Naive thymus-derived CD8-positive, alpha-beta T cell (primary cell): ENCODE data around the gene TRNT1. TPM values are rescaled to one million over a fixed set of nuclear protein-coding genes. Genes with fewer than 3 reads are reported as not detected.

Source experiments
- ATAC-seq, 2 donors: fragments of 150-1000 bp; cut with Tn5 transposase in 1 of 2; sonication (Bioruptor Pico), chemical (Tn5 transposase) in 1 of 2; 1 replicate in 1 of 2; 2 replicates in 1 of 2; pipeline ENCODE4 v1.10.0; 2021; ENCODE audit warnings: mild to moderate bottlenecking in 2 of 2, moderate library complexity in 2 of 2
- POLR2A ChIA-PET: fragments of 350-600 bp; sonication (Branson Sonifier 250); formaldehyde crosslinking; loops from one replicate; lab custom pipeline; 2021; ENCODE audit warnings: antibody characterized with exemption; lab: Charles Lee
- DNase-seq, 10 donors: peaks; one replicate each; pipeline versions ENCODE4 v3.0.0 to v3.0.0-alpha.2; 2020 to 2022
- H3K27ac Mint-ChIP-seq, 10 donors: one replicate each; pipeline ENCODE4 v1.8.0; 2020 to 2022; ENCODE audit warnings: mild to moderate bottlenecking in 10 of 10, mixed read lengths in 10 of 10, moderate library complexity in 4 of 10, inconsistent platforms in 1 of 10
- H3K27me3 Mint-ChIP-seq, 5 donors: one replicate each; pipeline ENCODE4 v1.8.0; 2021 to 2022; ENCODE audit warnings: mixed read lengths in 5 of 5
- H3K36me3 Mint-ChIP-seq, 3 donors: one replicate each; pipeline ENCODE4 v1.8.0; 2020 to 2022; ENCODE audit warnings: mixed read lengths in 3 of 3, mild to moderate bottlenecking in 2 of 3, inconsistent platforms in 1 of 3
- H3K4me1 Mint-ChIP-seq, 4 donors: one replicate each; pipeline ENCODE4 v1.8.0; 2021 to 2022; ENCODE audit warnings: mixed read lengths in 4 of 4
- H3K4me3 Mint-ChIP-seq, 10 donors: one replicate each; pipeline ENCODE4 v1.8.0; 2020 to 2022; ENCODE audit warnings: mild to moderate bottlenecking in 10 of 10, mixed read lengths in 10 of 10, moderate library complexity in 6 of 10, inconsistent platforms in 1 of 10
- H3K9me3 Mint-ChIP-seq, 9 donors: one replicate each; pipeline ENCODE4 v1.8.0; 2020 to 2022; ENCODE audit warnings: mixed read lengths in 9 of 9, mild to moderate bottlenecking in 3 of 9, inconsistent platforms in 1 of 9, moderate library complexity in 1 of 9
- polyA plus RNA-seq, 3 donors: library from polyadenylated mRNA; unstranded; fragments of 300-500 nt; fragmentation: Illumina TruSeq; gene quantifications; one replicate each; pipeline ENCODE4 v1.2.3, GENCODE V29; 2021
- total RNA-seq, 8 experiments: library from RNA in 2 of 8; stranded (reverse) in 2 of 8; gene quantifications; one replicate each; pipeline ENCODE4 v1.2.3 and lab custom pipeline; 2021 to 2026

The TRNT1 gene
- total and polyA plus RNA-seq, 5 experiments from 2014 or later, result 18.0 to 44.8 (median 26.4) TPM

GRCh38 chr3:3189961-3190360 is 63.2 kb downstream of the TRNT1 start:
- peak overlapping the region in 1 of 10 donors; percentile 22 for H3K4me3 Mint-ChIP-seq

GRCh38 chr3:3191675-3192285 is 65.0 kb downstream of the TRNT1 start:
- no peaks in the 10 kb centered on the region for H3K27me3 Mint-ChIP-seq

More at GRCh38 chr3:3189961-3190360, 63.2 kb downstream of the TRNT1 start:
- H3K36me3 Mint-ChIP-seq, result peaks cover 0 to 18% (median 5%) of the 10 kb centered on the region in 3 donors
- peaks cover 20 to 43% (median 42%) of the 10 kb centered on the region in 4 donors for H3K4me1 Mint-ChIP-seq
- POLR2A ChIA-PET, result interaction anchor here (1.2 to 3.4 kb wide), 2 partner anchors 11 to 56 kb away, joined by 3 to 21 read pairs; partner anchors contain the start of gene CRBN
- no peak for ATAC-seq
- H3K27me3 Mint-ChIP-seq, result no peaks in the 10 kb centered on the region
- peak overlapping the region in 8 of 10 donors; percentile 10 to 86 (median 69) for H3K27ac Mint-ChIP-seq
- no peak for DNase-seq
- peaks cover 0 to 23% (median 14%) of the 10 kb centered on the region in 9 donors for H3K9me3 Mint-ChIP-seq

GRCh38 chr3:3192286-3192675 is 65.5 kb downstream of the TRNT1 start:
- POLR2A ChIA-PET, result interaction anchor here (0.7 to 3.4 kb wide), 8 partner anchors 10 to 1301 kb away, joined by 3 to 21 read pairs (median 6); partner anchors contain the start of genes CRBN, ITPR1 and TRNT1
- DNase-seq (no peak), ATAC-seq (peak; percentile 42 to 52)
- H3K4me1 Mint-ChIP-seq, result peaks cover 22 to 50% (median 45%) of the 10 kb centered on the region in 4 donors
- H3K36me3 Mint-ChIP-seq, result peaks cover 0 to 2% (median 0%) of the 10 kb centered on the region in 3 donors
- H3K9me3 Mint-ChIP-seq, result peaks cover 0 to 10% (median 0%) of the 10 kb centered on the region in 9 donors
- H3K4me3 Mint-ChIP-seq, result peak overlapping the region; percentile 61 to 82 (median 74)
- H3K27me3 Mint-ChIP-seq, result no peaks in the 10 kb centered on the region
- H3K27ac Mint-ChIP-seq, result peak overlapping the region; percentile 87 to 98 (median 93)

More at GRCh38 chr3:3191675-3192285, 65.0 kb downstream of the TRNT1 start:
- ATAC-seq (peak; percentile 91 to 93), DNase-seq (peak in 4 of 10 donors; percentile 8 to 52 (median 42))
- Mint-ChIP-seq H3K4me3 (peak overlapping the region; percentile 61 to 82 (median 74)), H3K36me3 (peaks cover 0 to 4% (median 0%) of the 10 kb centered on the region in 3 donors), H3K9me3 (peaks cover 0 to 11% (median 2%) of the 10 kb centered on the region in 9 donors), H3K27ac (peak overlapping the region; percentile 87 to 98 (median 93)), H3K4me1 (peaks cover 22 to 50% (median 45%) of the 10 kb centered on the region in 4 donors)
- POLR2A ChIA-PET, result interaction anchor here (0.7 to 3.4 kb wide), 8 partner anchors 10 to 1302 kb away, joined by 3 to 21 read pairs (median 6); partner anchors contain the start of genes CRBN, ITPR1 and TRNT1

GRCh38 chr3:3194861-3195260 is 68.1 kb downstream of the TRNT1 start:
- no peak overlapping the region for H3K4me3 Mint-ChIP-seq
- H3K27ac Mint-ChIP-seq, result peak overlapping the region in 5 of 10 donors; percentile 36 to 81 (median 45)
- H3K4me1 Mint-ChIP-seq, result peaks cover 21 to 40% (median 35%) of the 10 kb centered on the region in 4 donors
- DNase-seq, result no peak
- H3K36me3 Mint-ChIP-seq, result no peaks in the 10 kb centered on the region
- no peaks in the 10 kb centered on the region for H3K27me3 Mint-ChIP-seq
- no peak for ATAC-seq
- no peaks in the 10 kb centered on the region for H3K9me3 Mint-ChIP-seq
- POLR2A ChIA-PET, result interaction anchor here (0.6 kb wide), 1 partner anchor 1994 kb away, joined by 3 read pairs; no protein-coding TSS in a partner anchor

- POLR2A ChIA-PET, result no interaction called here
- H3K27ac Mint-ChIP-seq, result peak overlapping the region in 2 of 10 donors; percentile 4 to 18
- no peak overlapping the region for H3K4me3 Mint-ChIP-seq
- H3K27me3 Mint-ChIP-seq, result no peaks in the 10 kb centered on the region
- no peak for ATAC-seq
- peaks cover 18 to 37% (median 33%) of the 10 kb centered on the region in 4 donors for H3K4me1 Mint-ChIP-seq
- H3K36me3 Mint-ChIP-seq, result no peaks in the 10 kb centered on the region
- H3K9me3 Mint-ChIP-seq, result no peaks in the 10 kb centered on the region
- no peak for DNase-seq
Measured at GRCh38 chr3:3196148-3196861, 69.6 kb downstream of the TRNT1 start.

Other genes with a start within 250 kb of the TRNT1 start
- not detected for gene IL5RA, start 16.6 kb upstream of the TRNT1 start, total RNA-seq
- gene IL5RA, start 16.6 kb upstream of the TRNT1 start, polyA plus RNA-seq, result 1 to 10 TPM in 1 of 3 donors, not detected in 2; 1.7 TPM
- 100 to 1,000 TPM; 158 to 164 TPM for gene CRBN, start 52.8 kb downstream of the TRNT1 start, total RNA-seq
- gene CRBN, start 52.8 kb downstream of the TRNT1 start, polyA plus RNA-seq, result 100 to 1,000 TPM; 149 to 194 (median 172) TPM